PFSK-1 (cell line): ENCODE measurements around the gene CCDC106.

Experiments
- POLR2AphosphoS5 ChIP-seq: IDR thresholded peaks from 2 replicates; pipeline ENCODE4 v1.6.1; 2012; ENCODE audit warnings: low read depth, mild to moderate bottlenecking, control low read depth, low read length, moderate library complexity
- SIN3A ChIP-seq: IDR thresholded peaks from 2 replicates; pipeline ENCODE4 v1.6.1; 2012; ENCODE audit warnings: mild to moderate bottlenecking, low read length, moderate library complexity, borderline replicate concordance; ENCODE audit not compliant: insufficient read depth
- TF ChIP-seq, protein P1 (sequence below), 2 experiments: IDR thresholded peaks; 2 replicates each; pipeline versions ENCODE4 v1.6.1 to v1.8.0; 2011 to 2012; ENCODE audit warnings: low read depth in 2 of 2, low read length in 2 of 2, control low read depth in 1 of 2, inconsistent platforms in 1 of 2, mild to moderate bottlenecking in 1 of 2, moderate library complexity in 1 of 2; ENCODE audit not compliant: insufficient read depth in 1 of 2

DNA sequence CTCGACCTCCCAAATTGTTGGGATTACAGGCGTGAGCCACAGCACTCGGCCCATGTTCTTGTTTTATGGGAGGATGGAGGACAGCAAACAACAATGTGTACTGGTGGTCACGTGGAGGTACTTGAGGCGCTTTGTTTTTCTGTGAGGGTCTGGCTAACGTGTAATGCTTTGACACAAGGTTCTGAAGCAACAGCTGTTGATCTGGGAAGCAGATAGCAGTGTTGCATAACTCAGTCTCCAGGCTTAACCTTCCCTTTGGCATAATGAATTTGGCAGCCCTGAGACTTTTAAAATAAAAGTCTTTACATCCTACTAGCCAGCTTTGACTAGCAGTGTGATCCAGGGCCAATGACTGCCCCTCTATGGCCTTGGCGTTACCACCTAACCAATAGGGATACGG, 14.2 kb upstream of the CCDC106 start:
- TF ChIP-seq SIN3A = no peak
- TF ChIP-seq, protein P1, sequence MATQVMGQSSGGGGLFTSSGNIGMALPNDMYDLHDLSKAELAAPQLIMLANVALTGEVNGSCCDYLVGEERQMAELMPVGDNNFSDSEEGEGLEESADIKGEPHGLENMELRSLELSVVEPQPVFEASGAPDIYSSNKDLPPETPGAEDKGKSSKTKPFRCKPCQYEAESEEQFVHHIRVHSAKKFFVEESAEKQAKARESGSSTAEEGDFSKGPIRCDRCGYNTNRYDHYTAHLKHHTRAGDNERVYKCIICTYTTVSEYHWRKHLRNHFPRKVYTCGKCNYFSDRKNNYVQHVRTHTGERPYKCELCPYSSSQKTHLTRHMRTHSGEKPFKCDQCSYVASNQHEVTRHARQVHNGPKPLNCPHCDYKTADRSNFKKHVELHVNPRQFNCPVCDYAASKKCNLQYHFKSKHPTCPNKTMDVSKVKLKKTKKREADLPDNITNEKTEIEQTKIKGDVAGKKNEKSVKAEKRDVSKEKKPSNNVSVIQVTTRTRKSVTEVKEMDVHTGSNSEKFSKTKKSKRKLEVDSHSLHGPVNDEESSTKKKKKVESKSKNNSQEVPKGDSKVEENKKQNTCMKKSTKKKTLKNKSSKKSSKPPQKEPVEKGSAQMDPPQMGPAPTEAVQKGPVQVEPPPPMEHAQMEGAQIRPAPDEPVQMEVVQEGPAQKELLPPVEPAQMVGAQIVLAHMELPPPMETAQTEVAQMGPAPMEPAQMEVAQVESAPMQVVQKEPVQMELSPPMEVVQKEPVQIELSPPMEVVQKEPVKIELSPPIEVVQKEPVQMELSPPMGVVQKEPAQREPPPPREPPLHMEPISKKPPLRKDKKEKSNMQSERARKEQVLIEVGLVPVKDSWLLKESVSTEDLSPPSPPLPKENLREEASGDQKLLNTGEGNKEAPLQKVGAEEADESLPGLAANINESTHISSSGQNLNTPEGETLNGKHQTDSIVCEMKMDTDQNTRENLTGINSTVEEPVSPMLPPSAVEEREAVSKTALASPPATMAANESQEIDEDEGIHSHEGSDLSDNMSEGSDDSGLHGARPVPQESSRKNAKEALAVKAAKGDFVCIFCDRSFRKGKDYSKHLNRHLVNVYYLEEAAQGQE (IDR thresholded peaks at IDR 0.05; ENCODE audit: insufficient read depth in 1 of 2, low read depth in 2 of 2, low read length in 2 of 2) = no peak
- no peak for TF ChIP-seq POLR2AphosphoS5
